A549 (cell line): ENCODE results near the gene ATP6AP2.
"Not testable (repeated sequence)": the region's sequence is repeated elsewhere in the genome, so short reads cannot be mapped to it uniquely, and the experiment has no call there.

Experiments used
- CBX8 ChIP-seq: fragments of 200-600 bp; sonication (generic); IDR thresholded peaks from 2 replicates; pipeline ENCODE4 v1.6.1; 2016
- CTCF ChIP-seq: fragments of >200 bp; sonication (Bioruptor Twin); formaldehyde crosslinking; IDR thresholded peaks from 3 replicates; pipeline ENCODE4 v1.5.1; 2016
- FOSL2 ChIP-seq, 2 experiments: fragments of 450-650 bp in 1 of 2; fragments of >200 bp in 1 of 2; sonication (Bioruptor Twin) in 1 of 2; formaldehyde crosslinking; IDR thresholded peaks; 2 replicates each; pipeline versions ENCODE4 v1.5.0 to v1.6.1; 2016 to 2020; ENCODE audit warnings: mild to moderate bottlenecking in 1 of 2, moderate library complexity in 1 of 2
- POLR2A ChIP-seq: IDR thresholded peaks from 2 replicates; pipeline ENCODE4 v1.6.1; 2012; ENCODE audit warnings: mild to moderate bottlenecking, low read length

DNA sequence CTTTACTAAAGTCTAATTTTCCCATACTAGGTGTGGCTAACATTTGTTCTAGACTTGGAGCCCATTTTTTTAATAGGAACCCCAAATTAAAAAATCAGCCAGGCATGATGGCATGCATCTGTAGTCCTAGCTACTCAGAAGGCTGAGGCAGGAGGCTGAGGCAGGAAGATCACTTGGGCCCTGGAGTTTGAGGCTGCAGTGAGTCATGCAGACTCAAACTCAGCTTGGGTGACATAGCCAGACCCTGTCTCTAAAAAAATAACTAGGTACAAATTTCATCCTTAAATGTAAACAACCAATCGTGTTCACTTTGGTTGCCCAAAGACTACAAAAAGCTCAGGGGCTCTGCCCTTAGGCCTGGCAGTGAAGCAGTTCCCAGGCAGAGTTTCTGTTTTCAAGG is 6.9 kb downstream of the ATP6AP2 start:
- TF ChIP-seq CBX8; POLR2A; FOSL2 (IDR thresholded peaks at IDR 0.05); FOSL2 (CRISPR knock-in tag; IDR thresholded peaks at IDR 0.05); CTCF: not testable (repeated sequence)
